ENCODE measurements around the gene MAN1A1. TPM values are rescaled to one million over a fixed set of nuclear protein-coding genes. Genes with fewer than 3 reads are reported as not detected.

Gene MAN1A1
- total RNA-seq, 4 donors from 2014 or later: 19.0 to 34.8 (median 21.1) TPM

DNA sequence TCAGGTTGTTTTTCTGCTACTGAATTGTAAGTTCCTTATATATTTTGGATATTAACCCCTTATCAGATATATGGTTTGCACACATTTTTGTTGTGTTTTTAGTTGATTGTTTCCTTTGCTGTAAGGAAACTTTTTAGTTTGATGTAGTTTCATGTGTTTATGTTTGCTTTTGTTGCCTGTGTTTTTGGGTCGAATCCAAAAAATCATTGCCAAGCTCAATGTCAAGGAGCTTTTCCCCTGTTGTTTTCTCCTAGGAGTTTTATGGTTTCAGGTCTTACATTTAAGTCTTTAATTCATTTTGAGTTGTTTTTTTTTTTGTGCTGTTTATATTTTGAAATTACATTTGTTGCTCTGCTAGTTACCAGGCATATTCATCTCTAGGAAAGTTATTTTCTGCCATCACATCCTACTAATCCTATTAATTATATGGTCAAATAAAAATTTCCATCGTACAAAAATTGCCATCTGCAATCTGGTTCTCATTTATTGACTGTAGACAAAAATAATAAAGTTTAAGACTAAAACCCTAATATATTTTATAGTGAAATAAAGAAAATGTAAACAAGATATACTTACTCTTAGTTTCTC is 167.3 kb downstream of the MAN1A1 start:
- no peaks in the 10 kb centered on the region for H3K27me3 ChIP-seq
- no peaks in the 10 kb centered on the region for H3K36me3 ChIP-seq
- no peaks in the 10 kb centered on the region for H3K9me3 ChIP-seq
- DNase-seq (no peak), ATAC-seq (no peak)
- in situ Hi-C loops (cut with MboI; ENCODE audit: low sequenced_read_pairs in 4 of 4): no loop called here
- no peaks in the 10 kb centered on the region for H3K4me1 ChIP-seq
- no peak overlapping the region for H3K27ac ChIP-seq
- no peak overlapping the region for H3K4me3 ChIP-seq
- intact Hi-C loops (cut with DNase I; ENCODE audit: low total_unique reads): no loop called here
- TF ChIP-seq POLR2A (IDR thresholded peaks at IDR 0.05): no peak
- TF ChIP-seq, protein P1, sequence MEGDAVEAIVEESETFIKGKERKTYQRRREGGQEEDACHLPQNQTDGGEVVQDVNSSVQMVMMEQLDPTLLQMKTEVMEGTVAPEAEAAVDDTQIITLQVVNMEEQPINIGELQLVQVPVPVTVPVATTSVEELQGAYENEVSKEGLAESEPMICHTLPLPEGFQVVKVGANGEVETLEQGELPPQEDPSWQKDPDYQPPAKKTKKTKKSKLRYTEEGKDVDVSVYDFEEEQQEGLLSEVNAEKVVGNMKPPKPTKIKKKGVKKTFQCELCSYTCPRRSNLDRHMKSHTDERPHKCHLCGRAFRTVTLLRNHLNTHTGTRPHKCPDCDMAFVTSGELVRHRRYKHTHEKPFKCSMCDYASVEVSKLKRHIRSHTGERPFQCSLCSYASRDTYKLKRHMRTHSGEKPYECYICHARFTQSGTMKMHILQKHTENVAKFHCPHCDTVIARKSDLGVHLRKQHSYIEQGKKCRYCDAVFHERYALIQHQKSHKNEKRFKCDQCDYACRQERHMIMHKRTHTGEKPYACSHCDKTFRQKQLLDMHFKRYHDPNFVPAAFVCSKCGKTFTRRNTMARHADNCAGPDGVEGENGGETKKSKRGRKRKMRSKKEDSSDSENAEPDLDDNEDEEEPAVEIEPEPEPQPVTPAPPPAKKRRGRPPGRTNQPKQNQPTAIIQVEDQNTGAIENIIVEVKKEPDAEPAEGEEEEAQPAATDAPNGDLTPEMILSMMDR (IDR thresholded peaks at IDR 0.05 in 4 of 5, conservative IDR thresholded peaks at IDR 0.05 in 1 of 5): no peak

DNA sequence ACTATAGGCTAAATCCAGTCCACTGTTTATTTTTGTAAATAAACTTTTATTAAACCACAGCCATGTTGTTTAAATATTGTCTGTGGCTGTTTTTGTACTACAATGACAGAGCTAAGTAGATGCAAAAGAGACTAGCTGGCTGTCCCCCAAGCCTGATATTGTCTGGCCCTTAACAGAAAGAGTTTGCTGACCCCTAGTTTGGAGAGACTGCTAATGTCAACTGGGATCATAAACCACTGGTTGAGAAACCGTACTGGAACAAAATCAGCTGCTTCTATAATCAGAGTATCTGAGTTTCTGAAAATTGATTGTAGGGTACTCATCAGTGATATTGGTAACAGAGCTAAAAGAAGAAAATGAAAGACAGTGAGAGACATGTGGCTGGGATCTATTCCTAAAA is 168.5 kb downstream of the MAN1A1 start:
- DNase-seq (no peak), ATAC-seq (no peak)
- Histone ChIP-seq H3K36me3 (no peaks in the 10 kb centered on the region), H3K4me3 (no peak overlapping the region), H3K27ac (no peak overlapping the region), H3K4me1 (no peaks in the 10 kb centered on the region), H3K9me3 (no peaks in the 10 kb centered on the region), H3K27me3 (no peaks in the 10 kb centered on the region)
- in situ Hi-C loops (cut with MboI; ENCODE audit: low sequenced_read_pairs in 4 of 4) (no loop called here), intact Hi-C loops (cut with DNase I; ENCODE audit: low total_unique reads) (no loop called here)
- TF ChIP-seq POLR2A (IDR thresholded peaks at IDR 0.05): no peak
- TF ChIP-seq, protein P1 (IDR thresholded peaks at IDR 0.05 in 4 of 5, conservative IDR thresholded peaks at IDR 0.05 in 1 of 5): no peak

DNA sequence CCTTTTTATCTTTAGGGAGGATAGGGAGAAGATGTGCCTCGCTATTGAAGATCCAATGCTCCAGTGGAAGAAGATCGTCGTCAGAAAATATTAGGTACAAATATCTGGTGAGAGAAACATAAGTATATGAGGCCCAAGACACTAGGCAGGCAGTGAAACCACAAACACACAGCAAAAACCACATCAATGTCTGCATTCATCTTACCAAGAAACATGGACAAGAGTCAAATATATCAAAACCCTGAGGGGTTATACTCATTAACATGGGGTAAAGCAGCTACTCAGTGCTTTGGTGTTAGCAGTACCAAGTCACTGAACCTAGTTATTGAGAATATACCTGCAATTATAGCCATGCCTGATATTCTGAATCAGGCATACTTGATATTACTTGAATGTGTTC is 169.7 kb downstream of the MAN1A1 start:
- in situ Hi-C loops (cut with MboI; ENCODE audit: low sequenced_read_pairs in 4 of 4): no loop called here
- Histone ChIP-seq H3K27me3 (no peaks in the 10 kb centered on the region), H3K36me3 (no peaks in the 10 kb centered on the region), H3K4me3 (no peak overlapping the region), H3K4me1 (no peaks in the 10 kb centered on the region), H3K9me3 (no peaks in the 10 kb centered on the region), H3K27ac (no peak overlapping the region)
- intact Hi-C loops (cut with DNase I; ENCODE audit: low total_unique reads): no loop called here
- no peak for TF ChIP-seq POLR2A (IDR thresholded peaks at IDR 0.05)
- TF ChIP-seq, protein P1 (IDR thresholded peaks at IDR 0.05 in 4 of 5, conservative IDR thresholded peaks at IDR 0.05 in 1 of 5): no peak
- ATAC-seq: no peak
- DNase-seq: no peak

DNA sequence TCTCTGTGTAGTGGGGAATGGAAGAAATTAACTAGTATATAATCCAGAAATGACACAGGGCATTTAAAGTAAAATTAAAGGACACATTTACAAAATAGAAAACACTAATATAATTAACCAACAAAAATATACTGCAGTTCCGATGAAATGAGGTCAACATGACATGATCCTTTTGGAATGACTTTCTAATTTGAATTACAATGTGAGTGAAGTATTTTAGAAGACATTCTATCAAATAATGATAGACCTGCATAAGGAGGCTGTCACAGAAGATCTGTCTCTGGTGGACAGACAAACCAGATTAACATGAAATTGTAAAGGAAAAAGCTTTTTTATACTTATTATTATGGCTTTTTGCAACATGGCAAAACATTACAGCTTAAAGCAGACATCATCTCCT is 170.5 kb downstream of the MAN1A1 start:
- in situ Hi-C loops (cut with MboI; ENCODE audit: low sequenced_read_pairs in 4 of 4) (no loop called here), intact Hi-C loops (cut with DNase I; ENCODE audit: low total_unique reads) (no loop called here)
- no peak for DNase-seq

More for the DNA sequence above, 170.5 kb downstream of the MAN1A1 start:
- Histone ChIP-seq H3K27me3 (no peaks in the 10 kb centered on the region), H3K27ac (no peak overlapping the region), H3K4me3 (no peak overlapping the region), H3K9me3 (no peaks in the 10 kb centered on the region), H3K36me3 (no peaks in the 10 kb centered on the region), H3K4me1 (no peaks in the 10 kb centered on the region)
- no peak for ATAC-seq
- TF ChIP-seq, protein P1 (IDR thresholded peaks at IDR 0.05 in 4 of 5, conservative IDR thresholded peaks at IDR 0.05 in 1 of 5): no peak
- no peak for TF ChIP-seq POLR2A (IDR thresholded peaks at IDR 0.05)

Data from gastrocnemius medialis (tissue), 4 donors.